Endothelial cell of umbilical vein (primary cell): ENCODE data around the gene MOB4. TPM values are rescaled to one million over a fixed set of nuclear protein-coding genes. Genes with fewer than 3 reads are reported as not detected.
A peak's percentile ranks its signal among the peaks of the same experiment; 100 is the strongest.

Experiments
- BruUV-seq: library from RNA; stranded (reverse); fragments of 400-500 nt; replicated peaks from 2 replicates; lab custom pipeline; 2021; lab: Mats Ljungman, UMichigan
- CTCF ChIA-PET: fragments of 300-600, 350-600 bp; sonication (Branson Sonifier 250); formaldehyde crosslinking; loops from one replicate; lab custom pipeline; 2021; ENCODE audit warnings: antibody characterized with exemption, inconsistent platforms; lab: Charles Lee
- POLR2A ChIA-PET: fragments of 300-600, 350-600 bp; sonication (Branson Sonifier 250); formaldehyde crosslinking; loops from one replicate; lab custom pipeline; 2021; ENCODE audit warnings: antibody characterized with exemption, inconsistent platforms; lab: Charles Lee
- DNase-seq: peaks from one replicate; pipeline ENCODE4 v3.0.0-alpha.2; 2011; ENCODE audit warnings: low read depth, low spot score
- FAIRE-seq: peaks from 2 replicates; lab custom pipeline; 2011; peaks lifted over from hg19 to GRCh38; lab: Jason Lieb, UNC
- H2AFZ ChIP-seq: 2 replicates; pipeline ENCODE4 v1.6.0; 2012; ENCODE audit warnings: low read depth, low read length, control low read depth, inconsistent platforms
- H3K27ac ChIP-seq: 2 replicates; pipeline ENCODE4 v1.5.1; 2011; ENCODE audit warnings: low read depth, mild to moderate bottlenecking, control low read depth, low read length, moderate library complexity; ENCODE audit not compliant: insufficient read depth
- H3K27me3 ChIP-seq, 2 experiments: 2 replicates each; pipeline versions ENCODE4 v1.6.0 to v1.6.1; 2011; ENCODE audit warnings: low read length in 2 of 2, mixed read lengths in 1 of 2; ENCODE audit not compliant: control insufficient read depth in 2 of 2, insufficient read depth in 2 of 2
- H3K36me3 ChIP-seq, 2 experiments: 2 replicates in 1 of 2; 3 replicates in 1 of 2; pipeline ENCODE4 v1.5.1; 2011; ENCODE audit warnings: low read length in 2 of 2, mild to moderate bottlenecking in 1 of 2, moderate library complexity in 1 of 2; ENCODE audit not compliant: control insufficient read depth in 2 of 2, insufficient read depth in 2 of 2; ENCODE audit errors: extremely low read depth in 1 of 2
- H3K4me1 ChIP-seq: 3 replicates; pipeline ENCODE4 v1.5.1; 2011; ENCODE audit warnings: mild to moderate bottlenecking, low read length; ENCODE audit not compliant: control insufficient read depth, insufficient read depth; ENCODE audit errors: extremely low read depth
- H3K4me2 ChIP-seq: 2 replicates; pipeline ENCODE4 v1.6.1; 2011; ENCODE audit warnings: low read length, control low read depth, mixed read lengths; ENCODE audit not compliant: insufficient read depth
- H3K4me3 ChIP-seq, 3 experiments: fragments of 200-600 bp in 1 of 3; sonication (generic), shearing (Covaris generic) in 1 of 3; replicated peaks in 1 of 3; 2 replicates each; pipeline ENCODE4 v1.5.1; 2011 to 2016; ENCODE audit warnings: control low read depth in 3 of 3, low read length in 3 of 3, mild to moderate bottlenecking in 2 of 3, inconsistent platforms in 1 of 3, low read depth in 1 of 3, moderate library complexity in 1 of 3; ENCODE audit not compliant: insufficient read depth in 1 of 3
- H3K79me2 ChIP-seq: 2 replicates; pipeline ENCODE4 v1.6.0; 2012; ENCODE audit warnings: low read length, inconsistent platforms; ENCODE audit not compliant: control insufficient read depth, insufficient read depth
- H3K9ac ChIP-seq: replicated peaks from 2 replicates; pipeline ENCODE3; 2011; ENCODE audit warnings: low read length, control low read depth; ENCODE audit not compliant: insufficient read depth; ENCODE audit errors: extremely low read depth
- H3K9me1 ChIP-seq: replicated peaks from 3 replicates; pipeline ENCODE4 v1.6.0; 2011; ENCODE audit warnings: mild to moderate bottlenecking, low read length; ENCODE audit not compliant: control insufficient read depth, insufficient read depth; ENCODE audit errors: extremely low read depth
- H3K9me3 ChIP-seq: replicated peaks from 2 replicates; pipeline ENCODE4 v1.5.1; 2012; ENCODE audit warnings: low read length, inconsistent platforms; ENCODE audit not compliant: control insufficient read depth, insufficient read depth
- H4K20me1 ChIP-seq: replicated peaks from 2 replicates; pipeline ENCODE3; 2011; ENCODE audit warnings: mild to moderate bottlenecking, low read length; ENCODE audit not compliant: control insufficient read depth, insufficient read depth; ENCODE audit errors: extremely low read depth
- CTCF ChIP-seq, 2 donors: IDR thresholded peaks; 1 replicate in 1 of 2; 2 replicates in 1 of 2; pipeline ENCODE4 v1.5.1; 2011; ENCODE audit warnings: low read length in 2 of 2, mild to moderate bottlenecking in 2 of 2, moderate library complexity in 2 of 2, control low read depth in 1 of 2, inconsistent platforms in 1 of 2, low read depth in 1 of 2; ENCODE audit not compliant: insufficient read depth in 1 of 2; ENCODE audit errors: extremely low read depth in 1 of 2
- EZH2 ChIP-seq: IDR thresholded peaks from 2 replicates; pipeline ENCODE4 v1.6.1; 2012; ENCODE audit warnings: borderline replicate concordance, low read depth, mild to moderate bottlenecking, moderate library complexity, low read length, inconsistent platforms; ENCODE audit not compliant: severe bottlenecking
- FOS ChIP-seq: IDR thresholded peaks from 2 replicates; pipeline ENCODE4 v1.6.1; 2011; ENCODE audit warnings: mild to moderate bottlenecking, low read length, moderate library complexity, borderline replicate concordance; ENCODE audit not compliant: insufficient read depth
- GATA2 ChIP-seq: IDR thresholded peaks from 2 replicates; pipeline ENCODE4 v1.7.0; 2011; ENCODE audit warnings: low read depth, mild to moderate bottlenecking, moderate library complexity, mixed read lengths, low read length; ENCODE audit not compliant: insufficient read length, insufficient read depth
- JUN ChIP-seq: IDR thresholded peaks from 2 replicates; pipeline ENCODE4 v1.6.1; 2011; ENCODE audit warnings: borderline replicate concordance, low read depth; ENCODE audit not compliant: insufficient read length, insufficient read depth
- MAX ChIP-seq: IDR thresholded peaks from 2 replicates; pipeline ENCODE4 v1.6.1; 2011; ENCODE audit not compliant: insufficient read depth, insufficient read length
- MYC ChIP-seq: IDR thresholded peaks from one replicate; pipeline ENCODE4 v1.6.1; 2011; ENCODE audit warnings: mild to moderate bottlenecking, low read depth, low read length
- POLR2A ChIP-seq: IDR thresholded peaks from 2 replicates; pipeline ENCODE4 v1.6.1; 2012; ENCODE audit warnings: low read depth, mild to moderate bottlenecking, control low read depth, low read length
- POLR2AphosphoS5 ChIP-seq: IDR thresholded peaks from 2 replicates; pipeline ENCODE4 v1.6.1; 2012; ENCODE audit warnings: low read depth, mild to moderate bottlenecking, control low read depth, low read length, moderate library complexity; ENCODE audit not compliant: insufficient read depth
- dilution Hi-C: fragments of 300-500 bp; cut with MboI; formaldehyde crosslinking; loops from one replicate; pipeline ENCODE4 v1.15.0; 2019; ENCODE audit warnings: low sequenced_read_pairs; ENCODE audit not compliant: extremely low pct_ligation_motif_present
- intact Hi-C: fragments of 100-400 bp; cut with micrococcal nuclease; formaldehyde crosslinking; loops from one replicate; pipeline ENCODE4 v1.10.0; 2022
- polyA plus RNA-seq, 4 experiments: library from polyadenylated mRNA; depleted of rRNA in 3 of 4; stranded (reverse) in 3 of 4; unstranded in 1 of 4; fragments of >200 nt; gene quantifications; 2 replicates each; pipeline versions ENCODE4 v1.2.1 to v1.2.3, GENCODE V29; 2011 to 2012; ENCODE audit warnings: missing spikeins in 1 of 4
- total RNA-seq: library from RNA; stranded (reverse); gene quantifications from 2 replicates; pipeline ENCODE4 v1.2.3, GENCODE V29; 2021

Gene MOB4
- total and polyA plus RNA-seq, 2 donors (not counting 3 experiments of a cell fraction or from before 2014, with no cell fraction given), result 23.9 to 27.9 TPM

DNA sequence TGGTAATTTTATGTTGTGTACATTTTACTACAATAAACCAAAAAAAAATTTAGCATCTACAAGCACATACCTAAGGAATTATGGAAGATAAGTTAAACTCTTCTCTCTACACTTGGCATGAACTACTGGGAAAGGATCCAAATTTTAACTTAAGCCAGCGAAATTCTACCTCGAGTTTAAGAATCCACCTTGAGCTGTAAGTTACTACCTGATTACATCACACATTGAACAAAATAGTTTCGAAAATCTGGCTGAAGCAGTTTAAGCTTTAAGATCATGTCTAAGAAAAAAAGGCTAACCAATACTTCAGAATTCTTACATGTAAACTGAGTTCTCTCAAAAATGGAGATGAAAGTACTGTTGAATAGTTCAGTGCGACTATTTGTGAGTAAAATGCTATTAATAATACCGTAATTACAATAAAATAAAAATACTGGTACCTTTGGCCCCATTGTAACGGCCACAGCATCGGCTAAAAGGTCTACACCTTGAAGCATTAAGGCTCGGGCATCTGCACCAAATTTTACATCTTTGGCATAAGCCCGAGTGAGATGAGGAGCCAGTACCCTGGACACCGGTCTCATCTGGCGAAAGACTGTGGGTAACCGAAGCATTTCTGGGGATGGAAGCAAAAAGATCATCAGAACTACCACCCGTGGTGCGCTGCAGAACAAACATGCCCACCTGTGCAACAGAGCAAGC lies 17.5 kb upstream of the MOB4 start:
- no peak for FAIRE-seq
- Histone ChIP-seq H3K4me3 (peak overlapping the region; percentile 68 to 86 (median 84)), H3K27ac (no peak overlapping the region), H3K9ac (peak overlapping the region; percentile 66), H3K36me3 (peaks cover 0 to 23% of the 10 kb centered on the region in 2 experiments), H3K27me3 (no peaks in the 10 kb centered on the region), H3K9me3 (no peaks in the 10 kb centered on the region), H3K79me2 (peaks cover 82% of the 10 kb centered on the region), H3K4me1 (peaks cover 46% of the 10 kb centered on the region), H3K4me2 (peak overlapping the region; percentile 99), H2AFZ (no peak overlapping the region), H3K9me1 (no peaks in the 10 kb centered on the region), H4K20me1 (peaks cover 2% of the 10 kb centered on the region)
- CTCF ChIA-PET, result interaction anchor here (0.9 to 1.5 kb wide), 2 partner anchors 17 to 101 kb away, joined by 3 to 4 read pairs; partner anchors contain the start of gene MOB4
- intact Hi-C loops (loop anchor here (2.0 to 5.0 kb wide), 2 partner anchors 100 to 799 kb away; no protein-coding TSS in a partner anchor), dilution Hi-C loops (no loop called here)
- TF ChIP-seq EZH2 (no peak), MAX (no peak)
- DNase-seq, result no peak
- BruUV-seq, result no TSS peak
- POLR2A ChIA-PET, result interaction anchor here (1.8 to 2.7 kb wide), 2 partner anchors 18 to 45 kb away, joined by 13 to 16 read pairs; partner anchors contain the start of genes COQ10B and MOB4

GRCh38 chr2:197498937-197499593 lies 16.8 kb upstream of the MOB4 start:
- H3K9me3 ChIP-seq, result no peaks in the 10 kb centered on the region
- FAIRE-seq (peak; percentile 46), DNase-seq (peak; percentile 69)
- H3K4me1 ChIP-seq, result peaks cover 46% of the 10 kb centered on the region
- peak overlapping the region; percentile 99 for H3K4me2 ChIP-seq
- POLR2A ChIA-PET, result interaction anchor here (0.7 to 2.7 kb wide), 7 partner anchors 8 to 64 kb away, joined by 3 to 16 read pairs (median 7); partner anchors contain the start of genes COQ10B, MOB4 and SF3B1
- peaks cover 2% of the 10 kb centered on the region for H4K20me1 ChIP-seq
- no peak for TF ChIP-seq POLR2A
- TF ChIP-seq EZH2, result no peak
- TF ChIP-seq JUN, result no peak
- TF ChIP-seq CTCF (IDR thresholded peaks at IDR 0.05; ENCODE audit: extremely low read depth in 1 of 2, insufficient read depth in 1 of 2, low read depth in 1 of 2, low read length in 2 of 2), result no peak
- no peak for TF ChIP-seq FOS
- TF ChIP-seq MAX, result peak; percentile 36
- TF ChIP-seq POLR2AphosphoS5, result no peak
- TF ChIP-seq GATA2, result no peak
- peak; percentile 3 for TF ChIP-seq MYC
- TSS peak; percentile 26 for BruUV-seq
- H2AFZ ChIP-seq, result peak overlapping the region; percentile 58
- H3K27ac ChIP-seq, result peak overlapping the region; percentile 75
- peaks cover 82% of the 10 kb centered on the region for H3K79me2 ChIP-seq
- peaks cover 0 to 21% of the 10 kb centered on the region in 2 experiments for H3K36me3 ChIP-seq
- peak overlapping the region; percentile 68 to 86 (median 84) for H3K4me3 ChIP-seq
- H3K9ac ChIP-seq, result peak overlapping the region; percentile 66
- dilution Hi-C loops, result no loop called here
- CTCF ChIA-PET, result interaction anchor here (0.6 to 1.5 kb wide), 6 partner anchors 13 to 101 kb away, joined by 3 to 4 read pairs (median 3); partner anchors contain the start of genes COQ10B and MOB4
- intact Hi-C loops, result loop anchor here (2.0 to 5.0 kb wide), 2 partner anchors 100 to 798 kb away; no protein-coding TSS in a partner anchor
- H3K27me3 ChIP-seq, result no peaks in the 10 kb centered on the region
- H3K9me1 ChIP-seq, result no peaks in the 10 kb centered on the region
